ENCODE data around the gene IPO8. TPM values are rescaled to one million over a fixed set of nuclear protein-coding genes. Genes with fewer than 3 reads are reported as not detected.
A peak's percentile ranks its signal among the peaks of the same experiment; 100 is the strongest.

Gene IPO8
- total RNA-seq, 4 donors from 2014 or later = 17.0 to 29.2 (median 21.3) TPM

DNA sequence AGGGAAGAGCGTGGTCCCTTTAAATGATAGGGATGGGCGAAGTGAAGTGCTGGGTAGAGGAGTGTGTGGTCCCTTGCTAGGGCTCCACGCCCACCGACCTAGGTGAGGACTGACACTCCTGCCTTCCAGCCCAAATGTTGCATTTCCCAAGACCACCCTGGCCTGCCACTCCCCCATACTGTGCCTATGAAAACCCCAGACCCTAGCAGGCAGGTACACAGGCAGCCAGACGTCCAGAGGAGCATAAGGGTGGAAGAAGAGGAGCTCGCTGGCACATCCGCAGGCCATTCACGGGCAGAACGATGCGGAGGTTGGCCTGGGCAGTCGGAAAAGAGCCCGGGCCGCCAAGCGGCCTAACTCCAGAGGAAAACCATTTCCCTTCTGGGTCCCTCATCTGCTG, 817 bp upstream of the IPO8 start:
- 88 to 90% methylated on average over 14 of the region's 14 CpGs for WGBS, 2 donors
- intact Hi-C loops (cut with DNase I; ENCODE audit: low total_unique reads) = loop anchor here (10.0 kb wide), 1 partner anchor 58 kb away; the partner anchor contains the start of gene CAPRIN2
- H3K4me3 ChIP-seq (ENCODE audit: low read depth, poor library complexity, severe bottlenecking) = no peak overlapping the region
- no peak for DNase-seq (ENCODE audit: low spot score in 2 of 2)
- TF ChIP-seq POLR2A (IDR thresholded peaks at IDR 0.05) (no peak), CTCF (IDR thresholded peaks at IDR 0.05) (no peak)

DNA sequence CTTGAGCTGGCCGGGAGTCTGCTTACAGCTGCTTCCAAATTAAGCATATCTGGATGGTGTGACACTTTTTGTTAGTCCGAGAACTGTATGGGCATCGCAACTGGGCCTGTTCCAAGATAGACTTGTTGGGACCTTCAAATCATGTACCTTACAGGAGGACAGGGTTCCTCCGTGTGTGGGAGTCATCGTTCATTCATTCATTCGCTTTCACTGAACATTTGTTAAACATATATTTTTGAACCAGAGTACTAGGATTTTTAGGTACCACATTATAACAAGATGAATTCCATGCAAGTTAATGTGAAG, 387 bp upstream of the IPO8 start:
- no peak for DNase-seq (ENCODE audit: low spot score in 2 of 2)
- intact Hi-C loops (cut with DNase I; ENCODE audit: low total_unique reads) = loop anchor here (10.0 kb wide), 1 partner anchor 59 kb away; the partner anchor contains the start of gene CAPRIN2

GRCh38 chr12:30694412-30695198, 1.1 kb downstream of the IPO8 start:
- peak overlapping the region; percentile 92 for H3K4me3 ChIP-seq (ENCODE audit: low read depth, poor library complexity, severe bottlenecking)
- TF ChIP-seq CTCF (IDR thresholded peaks at IDR 0.05) = no peak
- no peak for TF ChIP-seq POLR2A (IDR thresholded peaks at IDR 0.05)
- intact Hi-C loops (cut with DNase I; ENCODE audit: low total_unique reads) = loop anchor here (10.0 kb wide), 1 partner anchor 60 kb away; the partner anchor contains the start of gene CAPRIN2
- DNase-seq (ENCODE audit: low spot score in 2 of 2) = no peak
- 10% methylated on average over 16 of the region's 16 CpGs for WGBS, 2 donors

More for the DNA sequence above, 387 bp upstream of the IPO8 start:
- 6 to 10% methylated on average over 6 of the region's 6 CpGs for WGBS, 2 donors
- H3K4me3 ChIP-seq (ENCODE audit: low read depth, poor library complexity, severe bottlenecking) = peak overlapping the region; percentile 92
- TF ChIP-seq CTCF (IDR thresholded peaks at IDR 0.05) (no peak), POLR2A (IDR thresholded peaks at IDR 0.05) (no peak)

DNA sequence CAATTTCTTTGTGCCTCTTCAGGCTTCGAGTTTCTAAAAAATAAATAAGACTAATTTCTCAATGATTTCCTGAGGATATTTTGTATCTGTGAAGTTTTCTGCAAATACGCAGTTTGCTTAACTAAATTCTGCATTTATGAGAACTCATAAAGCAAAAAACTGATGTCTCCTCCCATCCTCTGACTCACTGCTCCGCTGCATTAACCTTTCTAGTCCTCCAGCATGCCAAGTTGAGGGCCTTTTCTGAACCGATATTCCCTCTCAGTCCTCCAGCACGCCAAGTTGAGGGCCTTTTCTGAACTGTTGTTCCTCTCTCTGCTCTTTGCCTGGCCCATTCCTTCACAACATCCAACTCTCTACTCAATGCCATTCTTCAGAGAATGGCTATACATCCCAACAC, 3.2 kb downstream of the IPO8 start:
- DNase-seq (ENCODE audit: low spot score in 2 of 2) = no peak
- 45% methylated on average over 5 of the region's 5 CpGs for WGBS, 2 donors
- intact Hi-C loops (cut with DNase I; ENCODE audit: low total_unique reads) = loop anchor here (10.0 kb wide), 1 partner anchor 62 kb away; the partner anchor contains the start of gene CAPRIN2
- TF ChIP-seq CTCF (IDR thresholded peaks at IDR 0.05) (no peak), POLR2A (IDR thresholded peaks at IDR 0.05) (no peak)
- H3K4me3 ChIP-seq (ENCODE audit: low read depth, poor library complexity, severe bottlenecking) = no peak overlapping the region

DNA sequence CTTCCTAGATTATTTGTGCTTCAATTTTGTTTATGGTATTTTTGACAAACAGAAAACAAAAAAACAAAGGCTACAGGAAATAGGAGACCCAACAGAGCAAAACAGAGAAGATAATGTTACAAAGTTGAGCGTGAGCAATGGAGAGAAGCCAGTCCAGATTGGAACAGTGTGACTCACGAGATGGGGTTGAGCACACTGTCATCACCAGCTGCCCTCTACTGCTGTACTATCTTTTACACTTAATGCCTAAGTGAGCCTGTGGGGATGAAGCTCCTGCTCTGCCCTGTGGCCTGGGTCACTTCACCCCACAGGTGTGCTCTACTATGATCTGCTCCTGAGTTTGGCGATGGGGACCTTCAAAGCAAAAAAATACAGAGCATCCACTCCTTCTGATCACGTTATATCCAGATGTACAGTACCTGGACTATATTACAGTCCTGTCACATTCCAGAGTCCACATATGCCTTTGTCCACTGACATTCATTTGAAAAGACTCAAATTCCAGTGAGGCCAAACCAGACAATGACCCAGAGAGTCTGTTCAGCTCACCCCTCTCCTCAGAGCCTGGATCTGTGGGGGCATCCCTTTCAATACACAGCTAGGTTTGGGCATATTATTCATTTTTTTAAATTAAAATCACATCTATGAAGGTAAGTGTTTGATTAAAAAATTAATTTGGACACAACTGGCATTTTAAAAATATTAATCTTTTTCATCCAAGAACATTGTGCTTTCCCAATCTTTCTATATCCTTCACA, 4.4 kb downstream of the IPO8 start:
- no peak for DNase-seq (ENCODE audit: low spot score in 2 of 2)
- TF ChIP-seq CTCF (IDR thresholded peaks at IDR 0.05) (no peak), POLR2A (IDR thresholded peaks at IDR 0.05) (no peak)
- WGBS, 2 donors = 51 to 63% methylated on average over 4 of the region's 4 CpGs
- H3K4me3 ChIP-seq (ENCODE audit: low read depth, poor library complexity, severe bottlenecking) = no peak overlapping the region
- intact Hi-C loops (cut with DNase I; ENCODE audit: low total_unique reads) = loop anchor here (10.0 kb wide), 1 partner anchor 64 kb away; the partner anchor contains the start of gene CAPRIN2
